GM12878 (cell line): ENCODE data around the gene SETD9. TPM values are rescaled to one million over a fixed set of nuclear protein-coding genes. Genes with fewer than 3 reads are reported as not detected.

Source experiments
- ATAC-seq: fragments of 200-7000 bp; cut with Tn5 transposase; 3 replicates; pipeline ENCODE4 v1.9.1; 2020; ENCODE audit warnings: mild to moderate bottlenecking, moderate library complexity
- BruUV-seq: library from RNA; stranded (reverse); fragments of 400-500 nt; replicated peaks from 2 replicates; lab custom pipeline; 2021; lab: Mats Ljungman, UMichigan
- CTCF ChIA-PET: fragments of 300-600 bp; sonication (Branson Sonifier 250); formaldehyde crosslinking; extraction: SDS; loops from one replicate; lab custom pipeline; 2021; ENCODE audit warnings: inconsistent platforms; lab: Yijun Ruan, JAX
- POLR2A ChIA-PET: fragments of 350-600 bp; formaldehyde crosslinking; extraction: SDS; loops from one replicate; lab custom pipeline; 2021; ENCODE audit warnings: inconsistent platforms; lab: Charles Lee
- RAD21 ChIA-PET: fragments of 300-600 bp; sonication (Branson Sonifier 250); formaldehyde crosslinking; loops from one replicate; lab custom pipeline; 2023; ENCODE audit warnings: antibody characterized with exemption; ENCODE audit not compliant: unreplicated experiment; lab: Charles Lee
- SMC1A ChIA-PET: fragments of 300-600 bp; sonication (Branson Sonifier 250); formaldehyde crosslinking; loops from one replicate; lab custom pipeline; 2023; ENCODE audit not compliant: unreplicated experiment, uncharacterized antibody; lab: Charles Lee
- DNase-seq: peaks from one replicate; pipeline ENCODE4 v3.0.0-alpha.2; 2011; ENCODE audit warnings: low read depth, low spot score
- FAIRE-seq: peaks from 3 replicates; lab custom pipeline; 2011; peaks lifted over from hg19 to GRCh38; lab: Jason Lieb, UNC
- H2AFZ ChIP-seq: 2 replicates; pipeline ENCODE4 v1.6.0; 2011; ENCODE audit warnings: low read depth, low read length, control low read depth; ENCODE audit not compliant: control insufficient read depth
- H3K27ac ChIP-seq: 2 replicates; pipeline ENCODE4 v1.5.1; 2011; ENCODE audit warnings: control low read depth; ENCODE audit not compliant: control insufficient read depth, insufficient read depth
- H3K27me3 ChIP-seq, 2 experiments: replicated peaks in 1 of 2; 2 replicates each; pipeline versions ENCODE4 v1.6.0 to v1.6.1; 2011; ENCODE audit warnings: low read length in 1 of 2; ENCODE audit not compliant: control insufficient read depth in 2 of 2, insufficient read depth in 2 of 2
- H3K36me3 ChIP-seq, 2 experiments: 2 replicates each; pipeline ENCODE4 v1.5.1; 2011; ENCODE audit warnings: low read length in 1 of 2; ENCODE audit not compliant: control insufficient read depth in 2 of 2, insufficient read depth in 2 of 2
- H3K4me1 ChIP-seq: 2 replicates; pipeline ENCODE4 v1.6.1; 2011; ENCODE audit warnings: mild to moderate bottlenecking, low read length, moderate library complexity, mixed read lengths; ENCODE audit not compliant: control insufficient read depth, insufficient read depth
- H3K4me2 ChIP-seq: 2 replicates; pipeline ENCODE4 v1.6.0; 2011; ENCODE audit warnings: control low read depth; ENCODE audit not compliant: control insufficient read depth, insufficient read depth
- H3K4me3 ChIP-seq: fragments of 200-600 bp; sonication (generic); 2 replicates; pipeline ENCODE4 v1.5.1; 2016
- H3K79me2 ChIP-seq: 2 replicates; pipeline ENCODE4 v1.6.0; 2011; ENCODE audit warnings: low read length; ENCODE audit not compliant: control insufficient read depth, insufficient read depth
- H3K9ac ChIP-seq: 2 replicates; pipeline ENCODE4 v1.8.0; 2011; ENCODE audit warnings: low read length, control low read depth, mixed read lengths; ENCODE audit not compliant: control insufficient read depth, insufficient read depth
- H3K9me3 ChIP-seq: replicated peaks from 3 replicates; pipeline ENCODE4 v1.5.1; 2011; ENCODE audit warnings: mild to moderate bottlenecking, low read length; ENCODE audit not compliant: control insufficient read depth, insufficient read depth
- H4K20me1 ChIP-seq: 2 replicates; pipeline ENCODE4 v1.6.0; 2011; ENCODE audit not compliant: control insufficient read depth, insufficient read depth
- BCLAF1 ChIP-seq: fragments of 450-650 bp; IDR thresholded peaks from 2 replicates; pipeline ENCODE4 v1.6.1; 2017; ENCODE audit warnings: antibody characterized with exemption, mild to moderate bottlenecking, moderate library complexity
- CBX5 ChIP-seq: sonication (generic); IDR thresholded peaks from 2 replicates; pipeline ENCODE4 v1.6.1; 2016; ENCODE audit warnings: low read depth, moderate library complexity, mild to moderate bottlenecking, inconsistent platforms
- CHD4 ChIP-seq: fragments of 200-600 bp; sonication (generic); IDR thresholded peaks from 2 replicates; pipeline ENCODE4 v1.6.1; 2016; ENCODE audit warnings: mild to moderate bottlenecking
- CREB1 ChIP-seq: IDR thresholded peaks from 2 replicates; pipeline ENCODE4 v1.6.1; 2012; ENCODE audit warnings: low read depth, mild to moderate bottlenecking, inconsistent platforms
- E2F4 ChIP-seq: IDR thresholded peaks from 2 replicates; pipeline ENCODE4 v1.6.1; 2012; ENCODE audit warnings: low read depth, low read length, improper control_type of control experiment
- EP300 ChIP-seq, 2 experiments: fragments of 150-350 bp in 1 of 2; IDR thresholded peaks; 2 replicates each; pipeline ENCODE4 v1.6.1; 2011 to 2012; ENCODE audit warnings: low read depth in 2 of 2, low read length in 2 of 2, borderline replicate concordance in 1 of 2, improper control_type of control experiment in 1 of 2, inconsistent platforms in 1 of 2; ENCODE audit not compliant: control insufficient read depth in 1 of 2
- MLLT1 ChIP-seq: fragments of 450-650 bp; IDR thresholded peaks from 2 replicates; pipeline ENCODE4 v1.6.1; 2016; ENCODE audit warnings: mild to moderate bottlenecking
- POLR2A ChIP-seq: IDR thresholded peaks from 2 replicates; pipeline ENCODE4 v1.6.1; 2011; ENCODE audit warnings: low read depth, mild to moderate bottlenecking, low read length
- RFX5 ChIP-seq: IDR thresholded peaks from 2 replicates; pipeline ENCODE4 v1.6.1; 2011; ENCODE audit warnings: low read depth, low read length, improper control_type of control experiment
- SRF ChIP-seq, 2 experiments: IDR thresholded peaks; 2 replicates each; pipeline ENCODE4 v1.6.1; 2011; ENCODE audit warnings: low read depth in 2 of 2, low read length in 2 of 2, mild to moderate bottlenecking in 1 of 2, moderate library complexity in 1 of 2
- ZBTB11 ChIP-seq: fragments of 450-650 bp; formaldehyde crosslinking; IDR thresholded peaks from 2 replicates; pipeline ENCODE4 v1.5.0; 2022; ENCODE audit warnings: mild to moderate bottlenecking, missing genetic modification characterization
- WGBS: methylation state at CpG from one replicate; pipeline ENCODE4 v1.1.6; 2016; ENCODE audit warnings: low lambda C conversion rate; ENCODE audit not compliant: insufficient replicate concordance, insufficient coverage; ENCODE audit errors: missing lambda C conversion rate; 5-methylcytosine and 5-hydroxymethylcytosine counted together
- in situ Hi-C: fragments of 300-500 bp; cut with MboI; formaldehyde crosslinking; loops from 9 replicates; pipeline ENCODE4 v1.14.3; 2018; ENCODE audit warnings: mixed read lengths
- intact Hi-C: fragments of 100-400 bp; cut with micrococcal nuclease; formaldehyde crosslinking; loops from one replicate; pipeline ENCODE4 v1.14.2; 2022; ENCODE audit not compliant: unreplicated experiment
- polyA plus RNA-seq, 11 experiments: library from polyadenylated mRNA; depleted of rRNA in 4 of 11; unstranded in 6 of 11; stranded (reverse) in 5 of 11; fragments of >200 nt; fragmentation: Nextera tagmentation in 4 of 11; fragmentation: Illumina TruSeq in 1 of 11; extraction: Ambion mirVana in 4 of 11; extraction: Trizol in 1 of 11; gene quantifications; 1 replicate in 1 of 11; 2 replicates in 10 of 11; pipeline versions ENCODE4 v1.2.1 to v1.2.3, GENCODE V29; 2011 to 2016; ENCODE audit warnings: inconsistent platforms in 2 of 11, missing spikeins in 2 of 11, low read depth in 1 of 11
- total RNA-seq, 4 experiments: library from RNA; depleted of rRNA in 3 of 4; stranded (reverse); fragments of >200 nt in 3 of 4; fragmentation: Illumina TruSeq in 1 of 4; extraction: Trizol in 1 of 4; gene quantifications; 2 replicates each; pipeline versions ENCODE4 v1.2.1 to v1.2.3, GENCODE V29; 2013 to 2021

SETD9 gene
- total and polyA plus RNA-seq, 10 of the 15 experiments (the other 5 are each of a cell fraction or from before 2014, with no cell fraction given): 8.7 to 17.8 (median 12.6) TPM

GRCh38 chr5:56918054-56918453 lies 8.7 kb downstream of the SETD9 start (continued):
- no peak for TF ChIP-seq ZBTB11 (CRISPR knock-in tag)
- TF ChIP-seq, all 136 proteins: peak for 0

- peaks cover 3 to 5% of the 10 kb centered on the region in 2 experiments; a peak in 3 of 4 replicates for H3K36me3 ChIP-seq
- BruUV-seq: no TSS peak
- TF ChIP-seq E2F4 (no peak), MLLT1 (no peak), BCLAF1 (no peak), SRF (IDR thresholded peaks at IDR 0.05; ENCODE audit: low read depth in 2 of 2, low read length in 2 of 2) (no peak), CBX5 (no peak), RFX5 (no peak), POLR2A (no peak), EP300 (IDR thresholded peaks at IDR 0.05; ENCODE audit: borderline replicate concordance in 1 of 2, control insufficient read depth in 1 of 2, low read depth in 2 of 2, low read length in 2 of 2) (no peak), CHD4 (no peak), CREB1 (no peak)
Observed at GRCh38 chr5:56919942-56920662, 10.7 kb downstream of the SETD9 start.

More at GRCh38 chr5:56919942-56920662, 10.7 kb downstream of the SETD9 start:
- Histone ChIP-seq H3K4me1 (no peaks in the 10 kb centered on the region), H3K79me2 (no peaks in the 10 kb centered on the region), H3K27me3 (no peaks in the 10 kb centered on the region), H3K4me3 (no peak overlapping the region), H3K4me2 (no peak overlapping the region), H3K27ac (no peak overlapping the region), H2AFZ (no peak overlapping the region), H4K20me1 (no peaks in the 10 kb centered on the region), H3K9ac (no peak overlapping the region), H3K9me3 (no peaks in the 10 kb centered on the region)
- intact Hi-C loops: no loop called here
- ChIA-PET SMC1A (interaction anchor here (0.7 to 2.3 kb wide), 4 partner anchors 10 to 115 kb away, joined by 3 to 8 read pairs (median 6); no protein-coding TSS in a partner anchor), CTCF (interaction anchor here (0.7 to 2.0 kb wide), 3 partner anchors 10 to 755 kb away, joined by 3 to 6 read pairs (median 4); partner anchors contain the start of gene SETD9), RAD21 (interaction anchor here (0.8 to 1.0 kb wide), 2 partner anchors 9 to 12 kb away, joined by 3 read pairs; no protein-coding TSS in a partner anchor), POLR2A (interaction anchor here (1.4 kb wide), 1 partner anchor 9 kb away, joined by 3 read pairs; no protein-coding TSS in a partner anchor)
- in situ Hi-C loops: loop anchor here (25.0 kb wide), 1 partner anchor 1542 kb away; the partner anchor contains the start of gene PLK2
- no peak for FAIRE-seq
- no peak for ATAC-seq
- no peak for DNase-seq
- WGBS: 95% methylated on average over 1 of the region's 1 CpG
